Activated CD4-positive, alpha-beta T cell treated with anti-CD3 and anti-CD28 coated beads, Interleukin-10, Interleukin-2, amounts not matched to agents 100 ng/mL and 50 ng/mL, durations not matched to agents 16 hours and 8 hours (primary cell): Measurements from ENCODE around the gene SLIT3.
"Not testable (repeated sequence)": the region's sequence is repeated elsewhere in the genome, so short reads cannot be mapped to it uniquely, and the experiment has no call there.

Experiments
- DNase-seq: peaks from one replicate; pipeline ENCODE4 v3.0.0-alpha.2; 2020

The SLIT3 gene

GRCh38 chr5:169216866-169217265 lies 84.1 kb downstream of the SLIT3 start:
- no peak for DNase-seq

- DNase-seq: no peak
These were observed 87.5 kb downstream of the SLIT3 start for GRCh38 chr5:169213479-169213878.

DNA sequence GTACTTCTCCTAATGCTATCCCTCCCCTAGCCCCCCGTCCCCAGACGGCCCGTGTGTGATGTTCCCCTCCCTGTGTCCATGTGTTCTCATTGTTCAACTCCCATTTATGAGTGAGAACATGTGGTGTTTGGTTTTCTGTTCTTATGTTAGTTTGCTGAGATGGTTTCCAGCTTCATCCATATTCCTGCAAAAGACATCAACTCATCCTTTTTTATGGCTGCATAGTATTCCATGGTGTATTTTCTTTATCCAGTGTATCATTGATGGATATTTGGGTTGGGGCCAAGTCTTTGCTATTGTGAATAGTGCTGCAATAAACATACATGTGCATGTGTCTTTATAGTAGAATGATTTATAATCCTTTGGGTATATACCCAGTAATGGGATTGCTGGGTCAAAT lies 89.2 kb downstream of the SLIT3 start:
- DNase-seq: not testable (repeated sequence)

- DNase-seq: no peak
These were observed 96.0 kb downstream of the SLIT3 start for GRCh38 chr5:169204788-169205400.

- no peak for DNase-seq
These were observed 98.0 kb downstream of the SLIT3 start for GRCh38 chr5:169202969-169203368.

- no peak for DNase-seq
These were observed 99.3 kb downstream of the SLIT3 start for GRCh38 chr5:169201597-169201996.

DNA sequence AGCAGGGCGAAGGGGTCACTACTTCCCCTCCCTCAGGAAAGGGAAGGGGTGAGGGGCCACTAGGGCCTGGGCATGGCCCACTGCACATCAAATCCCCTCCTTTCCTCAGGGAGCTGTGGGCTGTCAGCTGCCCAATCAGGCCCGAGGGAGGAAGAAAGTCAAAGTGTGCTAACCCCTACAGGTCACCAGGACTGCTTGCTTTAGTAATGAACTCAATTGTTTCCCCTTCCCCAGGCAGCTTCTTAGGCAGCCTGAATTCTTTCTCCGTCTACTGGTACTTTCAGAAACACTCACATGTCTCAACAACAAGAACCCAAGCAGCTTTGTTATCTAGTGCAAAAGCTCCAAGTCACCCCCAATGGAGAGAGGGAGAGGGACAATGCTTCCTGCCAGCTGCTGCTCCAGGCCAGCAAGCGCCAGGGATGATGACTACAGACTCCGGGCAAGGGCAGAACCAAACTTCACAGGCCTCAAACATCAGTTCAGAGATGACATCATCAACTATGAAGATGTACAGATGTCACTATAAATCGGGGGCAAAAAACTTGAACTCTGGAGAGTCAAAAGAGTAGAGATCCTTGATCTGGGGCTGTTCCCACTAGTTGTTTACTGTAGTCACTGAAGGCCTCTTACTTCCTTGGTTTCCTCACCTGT lies 100.7 kb downstream of the SLIT3 start:
- no peak for DNase-seq

- DNase-seq: no peak
These were observed 103.6 kb downstream of the SLIT3 start for GRCh38 chr5:169197343-169197742.

- no peak for DNase-seq
These were observed 104.9 kb downstream of the SLIT3 start for GRCh38 chr5:169196059-169196458.

- no peak for DNase-seq
These were observed 105.3 kb downstream of the SLIT3 start for GRCh38 chr5:169195601-169196000.

DNA sequence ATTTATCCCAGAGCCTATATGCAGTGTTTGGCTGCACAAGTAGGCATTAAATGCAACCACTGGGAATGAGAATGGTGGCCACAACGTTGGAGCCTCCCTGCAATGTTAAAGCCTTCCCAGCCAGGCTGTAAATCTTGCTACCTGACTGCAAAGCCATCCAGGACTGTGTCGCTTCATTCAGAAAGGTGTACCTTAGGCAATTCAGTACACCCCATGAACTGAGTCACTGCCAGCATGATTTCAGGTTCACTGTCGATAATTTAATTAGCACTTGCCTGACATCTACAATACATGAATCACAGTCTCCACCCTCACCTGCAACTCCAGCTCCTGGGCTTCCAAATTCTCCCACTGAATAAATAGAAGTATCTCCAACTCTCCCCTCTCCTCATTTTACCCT lies 108.4 kb downstream of the SLIT3 start:
- DNase-seq: no peak

DNA sequence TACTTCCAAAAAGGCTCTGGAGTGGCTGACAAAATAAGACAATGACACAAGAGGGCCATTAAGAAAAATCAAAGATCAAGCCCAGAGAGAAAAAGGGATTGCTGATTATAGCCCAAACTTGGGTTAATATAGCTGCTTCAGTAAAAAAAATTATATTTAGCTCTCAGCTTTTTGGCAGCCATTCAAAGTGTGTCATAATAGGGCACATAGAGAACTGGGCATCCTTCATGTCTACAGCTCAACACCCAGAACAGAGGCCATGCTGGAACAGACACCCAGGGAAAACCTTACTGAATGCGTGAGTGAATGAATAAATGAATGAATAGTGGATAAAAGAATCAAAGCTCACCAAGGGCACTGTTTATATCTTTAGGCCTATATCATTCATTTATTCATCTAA lies 110.1 kb downstream of the SLIT3 start:
- no peak for DNase-seq

DNA sequence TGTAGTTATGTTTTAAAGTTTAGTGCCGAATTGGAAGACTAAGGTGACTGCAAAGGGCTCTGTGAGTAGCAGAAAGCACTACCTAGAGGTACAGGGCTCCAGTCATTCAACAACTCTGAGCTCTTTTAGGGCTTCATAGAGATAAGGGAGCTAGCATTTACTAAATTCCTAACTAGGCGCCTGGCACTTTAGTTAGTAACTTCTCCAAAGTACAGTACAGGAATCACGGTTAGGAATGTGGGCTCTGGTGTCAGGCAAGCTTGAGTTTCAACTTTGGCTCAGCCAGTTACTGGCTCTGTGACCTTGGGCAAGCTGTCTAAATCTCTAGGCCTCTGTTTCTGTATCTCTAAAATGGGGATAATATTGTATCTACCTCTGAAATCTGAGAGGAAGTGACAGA lies 115.3 kb downstream of the SLIT3 start:
- DNase-seq: no peak

- no peak for DNase-seq
These were observed 117.4 kb downstream of the SLIT3 start for GRCh38 chr5:169183576-169183975.

DNA sequence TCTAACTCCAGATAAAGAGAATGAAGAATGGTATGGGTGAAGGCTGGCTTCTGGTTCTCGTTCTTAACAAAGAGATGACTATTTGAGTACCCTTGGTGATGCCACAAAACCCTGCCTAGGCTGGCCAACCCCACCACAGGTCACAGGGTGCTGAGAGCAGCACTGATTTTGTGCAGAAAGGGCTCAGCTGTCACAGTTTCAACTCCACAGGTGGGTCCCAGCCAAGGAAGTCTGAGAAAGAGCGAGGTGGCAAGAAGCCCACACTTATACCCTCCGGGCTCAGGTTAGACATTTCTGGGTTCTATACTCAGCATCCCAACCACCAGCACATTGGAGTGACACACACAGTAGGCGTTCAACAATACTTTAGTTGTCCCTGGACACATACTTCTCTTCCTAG lies 118.1 kb downstream of the SLIT3 start:
- no peak for DNase-seq

DNA sequence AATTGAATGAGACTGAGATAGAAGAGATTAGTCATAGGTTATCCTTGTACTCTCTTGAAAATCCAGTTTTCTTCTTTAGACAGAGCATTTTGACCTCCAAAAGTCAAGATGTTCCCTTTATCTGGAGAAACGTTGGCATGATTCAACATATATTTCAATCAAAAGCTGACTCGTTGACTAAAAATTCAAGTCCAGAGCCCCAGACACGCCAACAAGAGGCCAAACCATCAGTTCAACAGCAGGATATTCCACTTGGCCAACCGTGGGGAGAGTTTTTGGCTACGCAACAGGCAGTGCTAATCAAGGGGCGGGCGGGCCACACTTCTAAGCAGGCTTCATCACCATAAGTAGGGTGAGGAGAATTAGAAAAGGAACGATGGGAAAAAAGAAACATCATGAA lies 119.1 kb downstream of the SLIT3 start:
- DNase-seq: no peak

GRCh38 chr5:169178754-169179153 lies 122.2 kb downstream of the SLIT3 start:
- DNase-seq: no peak

DNA sequence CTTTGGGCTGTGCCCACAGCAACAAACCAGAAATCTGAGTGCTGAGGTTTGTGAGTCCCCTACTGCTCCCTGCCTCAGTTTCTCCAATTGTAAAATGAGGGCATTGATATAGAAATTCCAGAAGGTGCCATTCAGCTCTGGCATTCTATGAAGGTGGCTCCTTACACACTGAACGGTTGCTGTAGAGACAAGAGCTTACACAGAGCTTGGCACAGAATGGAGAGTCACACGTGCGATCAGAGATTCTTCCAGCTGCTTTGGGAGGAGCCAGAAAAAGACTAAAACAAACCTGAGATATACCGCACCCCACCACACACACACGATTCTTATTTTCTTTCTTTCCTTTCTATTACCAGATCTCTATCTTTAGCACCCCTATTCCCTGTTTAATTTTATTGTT lies 122.7 kb downstream of the SLIT3 start:
- DNase-seq: no peak

DNA sequence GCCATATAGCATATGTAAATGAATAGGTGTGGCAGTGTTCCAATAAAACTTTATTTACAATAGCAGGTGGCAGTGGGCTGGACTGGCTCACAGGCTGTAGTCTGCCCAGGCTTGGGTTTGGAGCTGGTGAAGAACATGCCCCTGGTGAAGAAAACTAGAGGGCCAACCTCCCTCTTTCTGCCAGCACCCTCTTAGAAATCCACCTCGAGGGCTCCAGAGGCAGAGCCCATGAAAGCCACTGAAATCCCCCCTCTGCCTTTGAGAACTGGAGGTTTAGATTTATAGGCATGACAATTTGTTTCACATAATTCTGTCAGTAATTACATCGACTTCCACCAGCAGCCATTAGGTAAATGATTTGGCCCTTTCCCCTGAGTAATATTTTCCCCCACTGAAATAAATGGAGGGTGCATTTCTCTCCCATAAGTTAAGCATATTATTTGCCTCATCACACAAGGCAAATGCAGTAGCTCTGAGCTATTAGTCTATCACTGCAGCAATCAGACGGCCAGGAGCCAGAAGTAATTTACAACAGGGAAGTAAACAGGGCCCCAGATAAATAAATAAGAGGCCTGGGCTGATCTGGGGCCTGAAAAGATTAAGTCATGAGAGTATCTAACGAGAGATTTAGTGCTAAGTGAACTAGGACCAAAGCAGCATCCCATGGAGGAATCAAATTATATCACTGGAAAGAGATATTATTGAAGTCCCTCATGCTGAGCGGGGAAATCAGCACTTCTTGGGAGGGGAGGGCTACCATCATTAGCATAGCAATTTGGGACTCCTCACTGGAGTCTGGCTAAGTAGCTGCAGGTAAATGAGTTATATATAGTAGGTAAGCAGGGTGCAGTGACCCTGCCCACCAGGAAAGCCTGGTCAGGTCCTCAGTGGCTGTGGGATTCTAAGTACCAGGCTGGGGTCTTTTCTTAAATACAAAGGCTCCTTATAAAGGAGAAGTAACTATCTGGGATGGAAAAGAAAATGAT lies 123.9 kb downstream of the SLIT3 start:
- DNase-seq: no peak

- no peak for DNase-seq
These were observed 125.2 kb downstream of the SLIT3 start for GRCh38 chr5:169175733-169176132.

GRCh38 chr5:169174923-169175322 lies 126.0 kb downstream of the SLIT3 start:
- no peak for DNase-seq

GRCh38 chr5:169173372-169173771 lies 127.6 kb downstream of the SLIT3 start:
- DNase-seq: no peak

DNA sequence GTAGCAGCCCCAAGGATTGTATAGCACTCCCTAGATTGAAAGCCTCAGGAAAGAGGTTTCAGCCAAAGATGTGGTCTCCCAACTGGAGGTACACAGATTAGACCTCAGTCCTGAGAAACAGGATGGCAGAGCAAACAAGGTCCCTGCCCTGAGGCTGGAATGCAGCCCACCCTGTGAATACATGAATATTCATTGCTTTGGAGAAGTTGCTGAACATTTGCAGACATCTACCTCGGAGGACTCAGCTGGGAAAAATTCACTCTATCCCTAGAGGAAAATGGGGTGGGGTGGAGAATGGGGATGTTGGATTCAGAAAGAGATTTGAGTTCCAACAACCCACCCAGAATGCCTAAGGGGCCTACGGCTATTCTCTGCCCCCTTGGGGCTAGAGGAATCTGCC lies 129.4 kb downstream of the SLIT3 start:
- DNase-seq: no peak

GRCh38 chr5:169169783-169170182 lies 131.2 kb downstream of the SLIT3 start:
- no peak for DNase-seq
